DMS53 treated with DMSO at 0.1 percent for 48 hours (cell line): ENCODE results near the gene VRK3.

ENCODE experiments used
- DNase-seq: peaks from one replicate; lab custom pipeline; 2025; ENCODE audit not compliant: unreplicated experiment; lab: John Stamatoyannopoulos, UW

VRK3 gene

DNA sequence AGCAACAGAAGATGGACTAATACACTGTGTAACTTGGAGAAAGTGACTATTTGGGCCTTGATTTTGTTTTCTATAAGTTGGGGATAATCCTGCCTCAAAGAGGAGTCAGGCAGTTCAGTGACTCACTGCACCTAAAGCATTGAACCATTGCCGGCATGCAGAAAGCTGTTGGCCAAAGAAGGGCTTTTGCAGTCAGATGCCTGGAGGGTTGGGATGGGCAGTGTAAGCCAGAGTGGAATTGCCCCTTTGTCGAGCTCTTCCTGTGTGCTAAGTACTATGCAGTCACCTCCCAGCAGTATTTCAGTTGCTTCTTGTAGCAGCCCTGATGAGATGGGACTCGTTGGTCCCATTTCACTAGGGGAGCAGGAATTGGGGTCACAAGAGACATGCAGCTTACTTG is 11.7 kb upstream of the VRK3 start:
- no peak for DNase-seq

DNA sequence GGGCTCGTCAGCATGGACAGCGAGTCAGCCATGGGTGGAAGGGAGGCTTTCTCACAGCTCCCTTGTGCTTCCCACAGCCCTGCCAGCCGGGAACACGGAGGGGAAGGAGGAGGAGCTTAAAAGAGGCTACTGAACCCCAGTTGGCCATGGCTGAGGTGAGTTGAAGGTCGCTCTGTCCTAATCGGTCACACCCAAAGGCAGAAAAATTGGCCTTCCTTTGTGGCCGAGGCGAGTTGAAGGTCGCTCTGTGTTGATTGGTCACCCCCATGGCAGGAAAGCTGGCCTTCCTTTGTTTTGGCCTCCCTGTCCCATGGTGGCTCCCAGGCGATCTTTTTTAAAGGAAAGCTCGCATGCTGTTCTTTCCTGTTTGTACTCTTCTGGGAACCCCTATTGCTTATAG is 5.8 kb upstream of the VRK3 start:
- DNase-seq, result no peak

DNA sequence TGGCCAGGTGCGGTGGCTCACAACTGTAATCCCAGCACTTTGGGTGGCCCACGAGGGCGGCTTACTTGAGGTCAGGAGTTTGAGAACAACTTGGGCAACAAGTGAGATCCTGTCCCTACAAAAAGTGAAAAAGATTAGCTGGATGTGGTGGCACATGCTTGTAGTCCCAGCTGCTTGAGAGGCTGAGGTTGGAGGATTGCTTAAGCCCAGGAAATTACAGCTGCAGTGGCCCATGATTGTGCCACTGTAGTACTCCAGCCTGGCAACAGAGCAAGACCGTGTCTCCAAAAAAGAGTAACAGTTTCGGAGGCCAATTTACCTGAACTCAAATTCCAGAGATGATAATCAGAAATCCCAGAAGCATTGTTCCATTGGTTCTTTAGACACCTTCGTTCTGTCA is 5.1 kb upstream of the VRK3 start:
- DNase-seq, result no peak

- DNase-seq, result no peak
Measured at GRCh38 chr19:50026550-50026906, 1.4 kb upstream of the VRK3 start.

GRCh38 chr19:50025794-50026549 is 800 bp upstream of the VRK3 start, which contains the start of gene ZNF473:
TSS of gene ZNF473 (plus strand) at chr19:50026005. CDS start at chr19:50031083, 5,078 bp downstream.
- DNase-seq, result peak; percentile 94

- no peak for DNase-seq
Measured at GRCh38 chr19:50024719-50025021, 502 bp downstream of the VRK3 start.

- DNase-seq, result no peak
Measured at GRCh38 chr19:50022823-50023222, 2.3 kb downstream of the VRK3 start.

DNA sequence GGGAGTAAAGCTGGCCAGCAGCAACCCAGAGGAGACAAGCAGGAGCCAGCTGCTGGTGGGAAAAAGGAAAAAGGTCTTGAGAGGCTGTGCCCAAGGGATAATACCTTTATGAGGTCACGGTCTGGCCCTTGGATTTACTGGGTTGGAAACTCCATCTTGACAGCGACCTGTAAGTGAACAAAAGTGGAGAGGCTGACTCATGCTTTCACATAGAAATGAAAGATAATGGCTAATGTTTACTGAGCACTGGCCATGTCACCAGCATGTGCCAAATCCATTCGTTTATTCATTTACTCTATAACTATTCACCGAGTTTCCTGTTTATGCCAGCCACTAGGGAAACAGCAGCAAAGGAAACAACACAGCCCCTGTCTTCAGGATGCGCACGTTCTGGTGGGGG is 4.7 kb downstream of the VRK3 start:
- peak; percentile 59 for DNase-seq

GRCh38 chr19:50016225-50016807 is 8.9 kb downstream of the VRK3 start:
- DNase-seq, result no peak

GRCh38 chr19:50008532-50008931 is 16.6 kb downstream of the VRK3 start:
- DNase-seq, result no peak

- DNase-seq, result no peak
Measured at GRCh38 chr19:50007947-50008346, 17.2 kb downstream of the VRK3 start.

DNA sequence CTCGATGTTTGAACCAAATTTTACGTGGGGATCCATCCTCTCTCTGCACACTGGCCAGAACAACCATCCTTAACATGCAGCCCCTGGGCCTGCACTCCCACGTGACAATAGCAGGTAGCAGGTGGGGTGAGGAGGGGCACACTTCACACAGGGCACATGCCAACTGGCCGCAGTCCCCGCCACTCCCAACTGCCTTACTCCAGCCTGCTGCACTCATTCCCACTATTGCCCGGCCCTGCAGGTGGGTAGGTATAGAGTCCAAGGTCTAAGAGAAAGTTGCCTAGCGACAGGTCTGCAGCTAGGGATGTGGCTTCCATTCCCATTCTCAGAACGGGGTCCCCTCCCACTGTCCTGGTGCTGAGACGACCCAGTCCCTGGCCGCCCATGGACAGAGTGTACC is 18.0 kb downstream of the VRK3 start:
- DNase-seq, result no peak

DNA sequence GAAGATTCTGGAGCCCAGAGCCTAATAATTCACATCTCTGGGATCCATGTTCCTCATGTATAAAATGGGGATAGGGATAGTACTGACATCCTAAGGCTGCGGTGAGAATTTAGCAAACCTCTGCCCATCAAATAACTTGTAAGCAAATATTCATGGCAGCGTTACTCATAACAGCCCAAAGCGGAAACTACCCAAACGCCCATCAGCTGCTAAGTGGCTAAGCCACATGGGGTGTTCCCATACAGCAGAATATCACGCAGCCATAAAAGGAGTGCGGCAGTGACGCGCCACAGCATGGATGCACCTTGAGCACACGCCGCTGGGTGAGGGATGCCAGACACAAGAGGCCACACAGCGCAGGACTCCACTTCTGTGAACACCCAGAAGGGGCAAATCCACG is 19.7 kb downstream of the VRK3 start:
- no peak for DNase-seq

- DNase-seq, result peak; percentile 2
Measured at GRCh38 chr19:50003810-50004419, 21.3 kb downstream of the VRK3 start.

- no peak for DNase-seq
Measured at GRCh38 chr19:50003254-50003788, 21.9 kb downstream of the VRK3 start.

DNA sequence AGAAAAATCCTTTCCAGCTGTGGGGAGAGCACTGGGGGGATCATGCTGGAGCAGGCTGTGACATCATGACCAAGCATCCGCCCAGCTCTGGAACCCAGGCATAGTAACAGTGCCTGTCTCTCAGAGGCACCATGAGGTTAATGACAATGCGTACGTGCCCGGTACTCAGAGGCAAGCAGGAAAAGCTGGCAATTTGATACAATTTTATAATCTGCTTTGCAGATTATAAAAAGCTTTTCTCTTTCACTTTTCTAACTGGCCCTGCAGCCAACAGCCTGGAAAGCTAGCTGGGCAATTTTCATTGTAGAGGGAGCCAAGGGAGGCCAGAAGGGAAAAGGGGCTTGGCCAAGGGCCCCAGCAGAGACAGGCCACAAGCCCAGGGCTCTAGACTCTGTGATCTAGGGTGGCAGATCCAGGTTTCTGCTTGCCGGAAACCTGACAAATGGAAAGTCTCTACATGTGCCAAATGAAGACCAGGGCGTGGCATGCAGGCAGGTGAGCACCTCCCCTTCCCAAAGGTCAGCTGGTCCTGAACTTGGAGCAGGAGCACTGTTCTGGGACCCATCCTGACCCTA is 22.7 kb downstream of the VRK3 start:
- no peak for DNase-seq

DNA sequence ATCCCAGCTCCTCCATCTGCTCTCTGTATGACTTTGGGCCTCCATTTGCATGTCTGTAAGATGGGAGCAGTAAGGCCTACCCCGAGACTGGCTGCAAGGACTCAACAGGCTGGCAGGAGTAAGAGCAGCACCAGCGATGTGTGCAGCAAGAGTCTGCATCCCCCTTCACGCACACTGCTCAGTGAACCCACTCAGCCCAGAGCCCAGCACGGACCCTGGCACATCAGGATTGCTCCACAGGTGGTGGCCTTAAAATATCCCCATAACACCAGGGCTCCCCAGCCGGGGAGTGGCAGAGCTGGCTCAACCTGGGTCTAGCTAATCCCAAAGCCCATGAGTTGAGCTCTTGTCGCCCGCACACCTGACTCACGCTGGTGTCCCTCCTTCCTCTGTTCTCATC is 23.4 kb downstream of the VRK3 start:
- no peak for DNase-seq

GRCh38 chr19:50000841-50001557 is 24.2 kb downstream of the VRK3 start:
- DNase-seq, result no peak

DNA sequence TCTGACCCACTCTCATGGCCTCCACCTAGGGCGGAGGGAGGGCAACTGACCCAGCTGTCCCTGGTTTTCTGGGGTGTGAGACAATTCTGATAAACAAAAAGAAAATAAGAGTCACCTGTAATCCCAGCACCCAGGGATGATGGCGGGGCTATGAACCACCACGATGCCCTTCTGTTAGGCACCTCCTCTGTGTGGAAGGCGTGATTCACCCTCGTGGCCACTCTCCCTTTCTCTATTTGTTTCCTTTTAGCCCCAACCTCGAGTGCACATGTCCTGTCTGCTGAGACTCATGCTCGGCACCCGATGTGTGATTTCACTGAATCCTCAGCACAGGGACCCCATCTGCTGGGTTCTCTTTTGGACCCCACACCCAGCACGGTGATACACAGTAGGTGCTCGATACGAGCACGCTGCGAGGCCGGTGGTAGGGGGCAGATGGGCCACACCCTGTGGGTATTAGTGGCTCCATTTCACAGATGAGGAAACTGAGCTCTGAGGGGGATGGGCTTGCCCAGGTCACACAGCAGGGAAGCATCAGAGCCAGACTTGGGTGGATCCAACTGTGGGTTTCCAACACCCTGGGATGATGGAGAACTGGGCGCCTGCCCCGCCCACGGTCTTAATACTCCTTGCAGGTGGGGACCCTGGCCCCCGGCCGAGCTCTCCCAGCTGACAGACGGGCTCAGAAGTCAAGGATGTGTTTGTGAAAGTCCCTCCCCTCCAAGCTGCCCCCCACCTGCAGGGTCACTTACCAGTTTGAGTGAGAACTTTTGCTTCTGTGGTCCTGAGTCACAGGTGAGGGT is 24.9 kb downstream of the VRK3 start:
- DNase-seq, result no peak

- no peak for DNase-seq
Measured at GRCh38 chr19:49999371-50000010, 25.7 kb downstream of the VRK3 start.
